Common myeloid progenitor, CD34-positive (primary cell): ENCODE results near the gene HSD11B2.

Experiments used
- CTCF ChIA-PET: fragments of 350-600 bp; sonication (Branson Sonifier 250); formaldehyde crosslinking; loops from one replicate; lab custom pipeline; 2021; ENCODE audit warnings: antibody characterized with exemption; lab: Charles Lee
- POLR2A ChIA-PET: fragments of 350-600 bp; sonication (Branson Sonifier 250); formaldehyde crosslinking; loops from one replicate; lab custom pipeline; 2021; ENCODE audit warnings: antibody characterized with exemption; lab: Charles Lee
- DNase-seq, 3 donors: peaks; one replicate each; pipeline versions ENCODE4 v3.0.0 to v3.0.0-alpha.2; 2013
- H3K27ac ChIP-seq, 2 experiments: 1 replicate in 1 of 2; 2 replicates in 1 of 2; pipeline ENCODE4 v1.7.0; 2013; ENCODE audit warnings: inconsistent platforms in 2 of 2, low read length in 2 of 2, mild to moderate bottlenecking in 2 of 2, low read depth in 1 of 2, moderate library complexity in 1 of 2; ENCODE audit not compliant: severe bottlenecking in 2 of 2, insufficient read depth in 1 of 2, poor library complexity in 1 of 2
- H3K27me3 ChIP-seq, 5 experiments: replicated peaks in 2 of 5; 1 replicate in 3 of 5; 2 replicates in 2 of 5; pipeline versions ENCODE4 v1.6.1 to v1.7.0; 2013; ENCODE audit warnings: low read length in 4 of 5, mild to moderate bottlenecking in 2 of 5, moderate library complexity in 2 of 5, inconsistent platforms in 1 of 5; ENCODE audit not compliant: insufficient read depth in 5 of 5, control insufficient read depth in 4 of 5
- H3K36me3 ChIP-seq, 4 experiments: 1 replicate in 2 of 4; 2 replicates in 2 of 4; pipeline versions ENCODE4 v1.6.1 to v1.7.0; 2013; ENCODE audit warnings: low read length in 3 of 4, control low read depth in 1 of 4, mild to moderate bottlenecking in 1 of 4; ENCODE audit not compliant: control insufficient read depth in 4 of 4, insufficient read depth in 4 of 4
- H3K4me1 ChIP-seq, 4 experiments: 1 replicate in 3 of 4; 2 replicates in 1 of 4; pipeline versions ENCODE4 v1.6.1 to v1.7.1; 2013; ENCODE audit warnings: low read length in 3 of 4, mild to moderate bottlenecking in 3 of 4, control low read depth in 1 of 4, inconsistent platforms in 1 of 4, moderate library complexity in 1 of 4; ENCODE audit not compliant: control insufficient read depth in 4 of 4, insufficient read depth in 4 of 4; ENCODE audit errors: control extremely low read depth in 1 of 4
- H3K4me3 ChIP-seq, 7 experiments: 1 replicate in 4 of 7; 2 replicates in 3 of 7; pipeline versions ENCODE4 v1.5.1 to v1.7.0; 2013; ENCODE audit warnings: mild to moderate bottlenecking in 7 of 7, low read length in 6 of 7, moderate library complexity in 6 of 7, inconsistent platforms in 2 of 7, low read depth in 2 of 7, control low read depth in 1 of 7; ENCODE audit not compliant: insufficient read depth in 4 of 7, control insufficient read depth in 1 of 7; ENCODE audit errors: extremely low read depth in 1 of 7
- H3K9me3 ChIP-seq, 5 experiments: 1 replicate in 4 of 5; 2 replicates in 1 of 5; pipeline versions ENCODE4 v1.6.1 to v1.7.1; 2013; ENCODE audit warnings: low read length in 4 of 5, mild to moderate bottlenecking in 2 of 5, inconsistent platforms in 1 of 5, low read depth in 1 of 5, moderate library complexity in 1 of 5; ENCODE audit not compliant: control insufficient read depth in 4 of 5, insufficient read depth in 2 of 5; ENCODE audit errors: control extremely low read depth in 1 of 5
- WGBS: methylation state at CpG from one replicate; pipeline ENCODE4 v1.1.5; 2013; ENCODE audit not compliant: insufficient coverage; 5-methylcytosine and 5-hydroxymethylcytosine counted together

HSD11B2 gene

GRCh38 chr16:67449739-67450138, 18.8 kb downstream of the HSD11B2 start:
- Histone ChIP-seq H3K9me3 (no peaks in the 10 kb centered on the region), H3K36me3 (peaks cover 2 to 83% (median 31%) of the 10 kb centered on the region in 4 experiments), H3K4me1 (no peaks in the 10 kb centered on the region), H3K27ac (no peak overlapping the region), H3K27me3 (no peaks in the 10 kb centered on the region), H3K4me3 (no peak overlapping the region)
- no peak for DNase-seq
- ChIA-PET POLR2A (interaction anchor here (0.8 kb wide), 1 partner anchor 9 kb away, joined by 3 read pairs; no protein-coding TSS in a partner anchor), CTCF (interaction anchor here (0.7 to 3.9 kb wide), 6 partner anchors 8 to 189 kb away, joined by 3 to 22 read pairs (median 4); no protein-coding TSS in a partner anchor)
- WGBS = 100% methylated on average over 2 of the region's 3 CpGs

- Histone ChIP-seq H3K9me3 (no peaks in the 10 kb centered on the region), H3K36me3 (peaks cover 2 to 68% (median 28%) of the 10 kb centered on the region in 4 experiments), H3K4me3 (no peak overlapping the region), H3K27me3 (no peaks in the 10 kb centered on the region), H3K4me1 (no peaks in the 10 kb centered on the region), H3K27ac (no peak overlapping the region)
- WGBS = 91% methylated on average over 10 of the region's 12 CpGs
- DNase-seq = no peak
- POLR2A ChIA-PET = interaction anchor here (0.6 kb wide), 1 partner anchor 18 kb away, joined by 3 read pairs; no protein-coding TSS in a partner anchor
- CTCF ChIA-PET = interaction anchor here (1.1 to 3.9 kb wide), 8 partner anchors 10 to 69 kb away, joined by 3 to 22 read pairs (median 3); no protein-coding TSS in a partner anchor
These were observed 20.3 kb downstream of the HSD11B2 start for GRCh38 chr16:67451061-67451703.

GRCh38 chr16:67451704-67452435, 20.9 kb downstream of the HSD11B2 start:
- Histone ChIP-seq H3K27ac (no peak overlapping the region), H3K36me3 (peaks cover 2 to 63% (median 28%) of the 10 kb centered on the region in 4 experiments), H3K9me3 (no peaks in the 10 kb centered on the region), H3K4me3 (no peak overlapping the region), H3K27me3 (no peaks in the 10 kb centered on the region), H3K4me1 (no peaks in the 10 kb centered on the region)
- ChIA-PET POLR2A (interaction anchor here (0.6 kb wide), 2 partner anchors 19 to 605 kb away, joined by 3 read pairs; no protein-coding TSS in a partner anchor), CTCF (interaction anchor here (0.6 to 3.9 kb wide), 9 partner anchors 9 to 121 kb away, joined by 3 to 22 read pairs (median 3); no protein-coding TSS in a partner anchor)
- no peak for DNase-seq
- 93% methylated on average over 2 of the region's 2 CpGs for WGBS

- ChIA-PET POLR2A (no interaction called here), CTCF (interaction anchor here (1.0 kb wide), 2 partner anchors 26 to 27 kb away, joined by 3 to 6 read pairs; no protein-coding TSS in a partner anchor)
- 100% methylated on average over 5 of the region's 5 CpGs for WGBS
- H3K27me3 ChIP-seq = no peaks in the 10 kb centered on the region
- no peak overlapping the region for H3K27ac ChIP-seq
- no peak for DNase-seq
- no peaks in the 10 kb centered on the region for H3K9me3 ChIP-seq
- H3K36me3 ChIP-seq = peaks cover 2 to 59% (median 22%) of the 10 kb centered on the region in 4 experiments
- peaks cover 0 to under 1% (median 0%) of the 10 kb centered on the region in 4 experiments for H3K4me1 ChIP-seq
- H3K4me3 ChIP-seq = no peak overlapping the region
These were observed 23.2 kb downstream of the HSD11B2 start for GRCh38 chr16:67454104-67454503.

GRCh38 chr16:67454852-67455251, 23.9 kb downstream of the HSD11B2 start:
- POLR2A ChIA-PET = no interaction called here
- H3K36me3 ChIP-seq = peaks cover 2 to 57% (median 19%) of the 10 kb centered on the region in 4 experiments

GRCh38 chr16:67456391-67457081, 25.6 kb downstream of the HSD11B2 start:
- Histone ChIP-seq H3K9me3 (no peaks in the 10 kb centered on the region), H3K4me1 (peaks cover 0 to 11% (median 3%) of the 10 kb centered on the region in 4 experiments), H3K4me3 (no peak overlapping the region), H3K27ac (no peak overlapping the region), H3K36me3 (peaks cover 2 to 60% (median 20%) of the 10 kb centered on the region in 4 experiments), H3K27me3 (no peaks in the 10 kb centered on the region)
- WGBS = 86% methylated on average over 6 of the region's 6 CpGs
- DNase-seq = peak; percentile 26 to 61 (median 58)
- POLR2A ChIA-PET = interaction anchor here (1.0 kb wide), 1 partner anchor 213 kb away, joined by 3 read pairs; no protein-coding TSS in a partner anchor
- CTCF ChIA-PET = interaction anchor here (0.8 to 2.9 kb wide), 9 partner anchors 10 to 81 kb away, joined by 3 to 23 read pairs (median 6); no protein-coding TSS in a partner anchor

More at GRCh38 chr16:67454852-67455251, 23.9 kb downstream of the HSD11B2 start:
- Histone ChIP-seq H3K27ac (no peak overlapping the region), H3K27me3 (no peaks in the 10 kb centered on the region), H3K4me3 (no peak overlapping the region), H3K9me3 (no peaks in the 10 kb centered on the region), H3K4me1 (peaks cover 0 to 8% (median 3%) of the 10 kb centered on the region in 4 experiments)
- CTCF ChIA-PET = interaction anchor here (1.1 to 2.8 kb wide), 4 partner anchors 11 to 27 kb away, joined by 3 to 23 read pairs (median 14); no protein-coding TSS in a partner anchor
- no peak for DNase-seq
- WGBS = 96% methylated on average over 5 of the region's 6 CpGs
